ENCODE results near the gene ZDHHC23. TPM values are rescaled to one million over a fixed set of nuclear protein-coding genes. Genes with fewer than 3 reads are reported as not detected.

The ZDHHC23 gene
- total RNA-seq, 1 donor from 2014 or later = 0.27 TPM

- Mint-ChIP-seq H3K4me1 (ENCODE audit: unreplicated experiment) (no peaks in the 10 kb centered on the region), H3K36me3 (ENCODE audit: unreplicated experiment) (no peaks in the 10 kb centered on the region), H3K27me3 (ENCODE audit: unreplicated experiment) (peaks cover 13% of the 10 kb centered on the region), H3K9me3 (ENCODE audit: unreplicated experiment) (peaks cover 9% of the 10 kb centered on the region), H3K4me3 (ENCODE audit: unreplicated experiment) (no peak overlapping the region), H3K27ac (ENCODE audit: unreplicated experiment) (no peak overlapping the region)
- no peak for DNase-seq (ENCODE audit: extremely low spot score, unreplicated experiment)
- TF ChIP-seq, protein P1, sequence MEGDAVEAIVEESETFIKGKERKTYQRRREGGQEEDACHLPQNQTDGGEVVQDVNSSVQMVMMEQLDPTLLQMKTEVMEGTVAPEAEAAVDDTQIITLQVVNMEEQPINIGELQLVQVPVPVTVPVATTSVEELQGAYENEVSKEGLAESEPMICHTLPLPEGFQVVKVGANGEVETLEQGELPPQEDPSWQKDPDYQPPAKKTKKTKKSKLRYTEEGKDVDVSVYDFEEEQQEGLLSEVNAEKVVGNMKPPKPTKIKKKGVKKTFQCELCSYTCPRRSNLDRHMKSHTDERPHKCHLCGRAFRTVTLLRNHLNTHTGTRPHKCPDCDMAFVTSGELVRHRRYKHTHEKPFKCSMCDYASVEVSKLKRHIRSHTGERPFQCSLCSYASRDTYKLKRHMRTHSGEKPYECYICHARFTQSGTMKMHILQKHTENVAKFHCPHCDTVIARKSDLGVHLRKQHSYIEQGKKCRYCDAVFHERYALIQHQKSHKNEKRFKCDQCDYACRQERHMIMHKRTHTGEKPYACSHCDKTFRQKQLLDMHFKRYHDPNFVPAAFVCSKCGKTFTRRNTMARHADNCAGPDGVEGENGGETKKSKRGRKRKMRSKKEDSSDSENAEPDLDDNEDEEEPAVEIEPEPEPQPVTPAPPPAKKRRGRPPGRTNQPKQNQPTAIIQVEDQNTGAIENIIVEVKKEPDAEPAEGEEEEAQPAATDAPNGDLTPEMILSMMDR (IDR thresholded peaks at IDR 0.05) = no peak
These were observed 18.4 kb downstream of the ZDHHC23 start for GRCh38 chr3:113966172-113966571.

DNA sequence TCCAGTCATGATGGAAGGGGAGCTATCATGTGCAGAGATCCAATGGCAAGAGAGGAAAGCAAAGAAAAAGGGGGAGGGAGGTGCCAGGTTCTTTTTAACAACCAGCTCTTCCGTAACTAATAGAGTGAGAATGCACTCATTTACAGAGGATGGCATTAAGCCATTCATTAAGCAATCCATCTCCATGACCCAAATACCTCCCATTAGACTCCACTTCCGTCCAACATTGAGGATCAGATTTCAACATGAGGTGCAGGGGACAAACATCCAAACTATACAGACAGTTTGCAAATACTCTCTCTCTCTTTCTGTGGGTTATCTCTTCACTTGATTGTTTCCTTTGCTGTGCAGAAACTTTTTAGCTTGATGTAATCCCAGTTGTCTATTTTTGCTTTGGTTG lies 21.2 kb downstream of the ZDHHC23 start:
- no peak for DNase-seq (ENCODE audit: extremely low spot score, unreplicated experiment)

DNA sequence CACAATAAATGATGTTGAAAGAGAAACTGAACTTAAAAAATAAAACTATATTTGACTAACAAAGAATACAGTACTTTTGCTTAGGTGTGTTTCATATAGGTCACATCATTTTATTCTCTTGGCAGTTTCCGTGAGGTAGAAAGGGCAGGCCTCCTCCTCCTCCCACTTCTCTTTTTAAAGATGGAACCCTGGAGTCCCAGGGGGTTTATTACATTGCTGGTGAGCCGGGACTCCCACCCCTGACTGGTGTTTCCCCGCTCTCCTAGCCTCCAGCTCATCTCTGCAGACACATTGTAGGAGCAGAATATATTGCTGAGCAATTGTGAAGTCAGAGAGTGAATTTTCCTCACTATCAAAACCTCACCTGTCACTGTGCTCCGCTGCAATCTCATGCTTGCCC lies 30.0 kb downstream of the ZDHHC23 start:
- DNase-seq (ENCODE audit: extremely low spot score, unreplicated experiment) = no peak
- Mint-ChIP-seq H3K4me3 (ENCODE audit: unreplicated experiment) (no peak overlapping the region), H3K4me1 (ENCODE audit: unreplicated experiment) (no peaks in the 10 kb centered on the region), H3K36me3 (ENCODE audit: unreplicated experiment) (peaks cover 31% of the 10 kb centered on the region), H3K27ac (ENCODE audit: unreplicated experiment) (no peak overlapping the region), H3K27me3 (ENCODE audit: unreplicated experiment) (peaks cover 2% of the 10 kb centered on the region), H3K9me3 (ENCODE audit: unreplicated experiment) (peaks cover 18% of the 10 kb centered on the region)
- TF ChIP-seq, protein P1 (IDR thresholded peaks at IDR 0.05) = no peak

More for the DNA sequence above, 21.2 kb downstream of the ZDHHC23 start:
- Mint-ChIP-seq H3K9me3 (ENCODE audit: unreplicated experiment) (peaks cover 37% of the 10 kb centered on the region), H3K36me3 (ENCODE audit: unreplicated experiment) (peaks cover 7% of the 10 kb centered on the region), H3K4me3 (ENCODE audit: unreplicated experiment) (no peak overlapping the region), H3K27ac (ENCODE audit: unreplicated experiment) (no peak overlapping the region), H3K27me3 (ENCODE audit: unreplicated experiment) (peaks cover 11% of the 10 kb centered on the region), H3K4me1 (ENCODE audit: unreplicated experiment) (no peaks in the 10 kb centered on the region)
- TF ChIP-seq, protein P1 (IDR thresholded peaks at IDR 0.05) = no peak

- Mint-ChIP-seq H3K36me3 (ENCODE audit: unreplicated experiment) (peaks cover 17% of the 10 kb centered on the region), H3K27me3 (ENCODE audit: unreplicated experiment) (no peaks in the 10 kb centered on the region), H3K4me1 (ENCODE audit: unreplicated experiment) (no peaks in the 10 kb centered on the region), H3K9me3 (ENCODE audit: unreplicated experiment) (peaks cover under 1% of the 10 kb centered on the region), H3K4me3 (ENCODE audit: unreplicated experiment) (no peak overlapping the region), H3K27ac (ENCODE audit: unreplicated experiment) (no peak overlapping the region)
- TF ChIP-seq, protein P1 (IDR thresholded peaks at IDR 0.05) = no peak
- DNase-seq (ENCODE audit: extremely low spot score, unreplicated experiment) = no peak
These were observed 32.1 kb downstream of the ZDHHC23 start for GRCh38 chr3:113979916-113980315.

GRCh38 chr3:113981803-113982202 lies 34.0 kb downstream of the ZDHHC23 start:
- H3K9me3 Mint-ChIP-seq (ENCODE audit: unreplicated experiment) = peaks cover 3% of the 10 kb centered on the region
- H3K27ac Mint-ChIP-seq (ENCODE audit: unreplicated experiment) = no peak overlapping the region
- no peaks in the 10 kb centered on the region for H3K27me3 Mint-ChIP-seq (ENCODE audit: unreplicated experiment)
- H3K4me3 Mint-ChIP-seq (ENCODE audit: unreplicated experiment) = no peak overlapping the region
- TF ChIP-seq, protein P1 (IDR thresholded peaks at IDR 0.05) = no peak
- no peak for DNase-seq (ENCODE audit: extremely low spot score, unreplicated experiment)
- no peaks in the 10 kb centered on the region for H3K4me1 Mint-ChIP-seq (ENCODE audit: unreplicated experiment)
- H3K36me3 Mint-ChIP-seq (ENCODE audit: unreplicated experiment) = peaks cover 17% of the 10 kb centered on the region

Data from osteocyte (in vitro differentiated cells).